Nephron (organoid): Measurements from ENCODE around the gene CPOX.

Experiments used
- H3K27ac Mint-ChIP-seq, 3 experiments: 2 replicates each; pipeline ENCODE4 v1.8.0; 2020; ENCODE audit warnings: mixed read lengths in 3 of 3, mild to moderate bottlenecking in 2 of 3, moderate library complexity in 1 of 3
- H3K27me3 Mint-ChIP-seq: 2 replicates; pipeline ENCODE4 v1.8.0; 2021; ENCODE audit warnings: low read depth, mild to moderate bottlenecking, moderate library complexity, mixed read lengths
- H3K36me3 Mint-ChIP-seq: 2 replicates; pipeline ENCODE4 v1.8.0; 2020; ENCODE audit warnings: low read depth, mixed read lengths
- H3K4me1 Mint-ChIP-seq: 2 replicates; pipeline ENCODE4 v1.8.0; 2020; ENCODE audit warnings: mixed read lengths
- H3K4me3 Mint-ChIP-seq, 3 experiments: 2 replicates each; pipeline ENCODE4 v1.8.0; 2020; ENCODE audit warnings: mild to moderate bottlenecking in 3 of 3, mixed read lengths in 3 of 3, moderate library complexity in 2 of 3
- H3K9me3 Mint-ChIP-seq: 2 replicates; pipeline ENCODE4 v1.8.0; 2020; ENCODE audit warnings: mixed read lengths
- TF ChIP-seq, protein P1 (sequence below), 3 experiments: fragments of 200-600 bp; sonication (generic); IDR thresholded peaks; one replicate each; pipeline ENCODE4 v1.5.0; 2021; ENCODE audit warnings: antibody characterized with exemption in 3 of 3; ENCODE audit not compliant: unreplicated experiment in 3 of 3

CPOX gene

DNA sequence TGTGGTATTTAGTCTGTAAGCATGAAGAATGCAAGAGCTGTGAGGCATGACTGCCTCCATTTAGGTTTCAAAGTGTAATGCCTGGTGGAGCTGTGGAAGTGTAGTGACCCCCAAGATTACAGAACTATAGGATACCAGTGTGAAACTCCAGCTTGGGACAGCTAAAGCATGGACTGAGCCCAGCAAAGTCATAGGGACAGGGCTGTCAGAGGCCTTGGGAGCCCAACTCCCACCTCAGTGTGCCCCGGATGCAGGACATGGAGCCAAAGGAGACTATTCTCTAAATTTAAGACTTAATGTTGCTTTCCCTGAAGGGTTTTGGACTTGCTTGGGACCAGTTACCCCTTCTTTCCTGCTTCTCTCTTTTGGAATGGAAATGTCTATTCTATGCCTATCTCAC, 50.8 kb downstream of the CPOX start:
- H3K27me3 Mint-ChIP-seq = peaks cover 3% of the 10 kb centered on the region
- no peak overlapping the region for H3K27ac Mint-ChIP-seq
- no peak overlapping the region for H3K4me3 Mint-ChIP-seq
- no peaks in the 10 kb centered on the region for H3K36me3 Mint-ChIP-seq
- no peaks in the 10 kb centered on the region for H3K9me3 Mint-ChIP-seq
- H3K4me1 Mint-ChIP-seq = no peaks in the 10 kb centered on the region
- TF ChIP-seq, protein P1, sequence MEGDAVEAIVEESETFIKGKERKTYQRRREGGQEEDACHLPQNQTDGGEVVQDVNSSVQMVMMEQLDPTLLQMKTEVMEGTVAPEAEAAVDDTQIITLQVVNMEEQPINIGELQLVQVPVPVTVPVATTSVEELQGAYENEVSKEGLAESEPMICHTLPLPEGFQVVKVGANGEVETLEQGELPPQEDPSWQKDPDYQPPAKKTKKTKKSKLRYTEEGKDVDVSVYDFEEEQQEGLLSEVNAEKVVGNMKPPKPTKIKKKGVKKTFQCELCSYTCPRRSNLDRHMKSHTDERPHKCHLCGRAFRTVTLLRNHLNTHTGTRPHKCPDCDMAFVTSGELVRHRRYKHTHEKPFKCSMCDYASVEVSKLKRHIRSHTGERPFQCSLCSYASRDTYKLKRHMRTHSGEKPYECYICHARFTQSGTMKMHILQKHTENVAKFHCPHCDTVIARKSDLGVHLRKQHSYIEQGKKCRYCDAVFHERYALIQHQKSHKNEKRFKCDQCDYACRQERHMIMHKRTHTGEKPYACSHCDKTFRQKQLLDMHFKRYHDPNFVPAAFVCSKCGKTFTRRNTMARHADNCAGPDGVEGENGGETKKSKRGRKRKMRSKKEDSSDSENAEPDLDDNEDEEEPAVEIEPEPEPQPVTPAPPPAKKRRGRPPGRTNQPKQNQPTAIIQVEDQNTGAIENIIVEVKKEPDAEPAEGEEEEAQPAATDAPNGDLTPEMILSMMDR (IDR thresholded peaks at IDR 0.05; ENCODE audit: unreplicated experiment in 3 of 3) = no peak

DNA sequence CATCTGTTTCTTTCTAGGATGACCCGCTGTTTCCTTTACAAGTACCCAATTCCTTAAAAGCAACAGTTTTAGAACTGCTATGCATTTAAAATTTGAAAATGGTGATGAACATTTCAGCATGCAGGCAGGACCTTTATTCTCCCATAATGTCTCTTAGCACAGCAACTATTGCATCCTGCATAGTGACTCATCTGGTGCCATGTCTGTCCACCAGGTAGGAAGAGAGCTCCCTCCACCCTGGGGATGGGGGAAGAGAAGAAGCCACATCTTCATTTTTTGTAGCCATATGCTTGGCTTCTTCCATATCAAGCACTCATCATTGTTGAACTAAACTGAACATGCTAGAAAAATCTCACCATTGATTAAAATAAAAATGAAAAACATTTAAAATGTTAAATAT, 51.7 kb downstream of the CPOX start:
- Mint-ChIP-seq H3K27ac (no peak overlapping the region), H3K4me3 (no peak overlapping the region), H3K9me3 (no peaks in the 10 kb centered on the region), H3K36me3 (no peaks in the 10 kb centered on the region), H3K4me1 (no peaks in the 10 kb centered on the region), H3K27me3 (peaks cover 3% of the 10 kb centered on the region)
- TF ChIP-seq, protein P1 (IDR thresholded peaks at IDR 0.05; ENCODE audit: unreplicated experiment in 3 of 3) = no peak

DNA sequence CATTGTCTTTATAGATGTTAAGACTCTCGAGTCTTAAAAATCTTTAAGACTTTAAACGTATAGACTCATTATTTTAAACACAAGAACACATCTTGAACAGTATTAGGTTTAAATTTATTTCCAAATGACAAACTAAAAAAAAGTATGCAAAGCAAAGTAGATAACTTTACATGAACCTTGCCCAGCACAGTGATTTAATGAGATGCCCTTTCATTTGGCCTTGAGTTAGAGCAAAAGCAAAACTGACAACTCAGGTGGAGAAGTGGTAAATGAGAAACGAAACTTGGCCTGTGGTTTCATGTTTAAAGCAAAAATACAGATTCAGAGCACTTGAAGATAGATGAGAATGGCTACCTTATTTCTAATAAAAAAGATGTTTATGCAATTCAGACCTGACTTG, 53.1 kb downstream of the CPOX start:
- Mint-ChIP-seq H3K4me1 (no peaks in the 10 kb centered on the region), H3K36me3 (no peaks in the 10 kb centered on the region), H3K27me3 (peaks cover 3% of the 10 kb centered on the region), H3K27ac (no peak overlapping the region), H3K9me3 (no peaks in the 10 kb centered on the region), H3K4me3 (no peak overlapping the region)
- TF ChIP-seq, protein P1 (IDR thresholded peaks at IDR 0.05; ENCODE audit: unreplicated experiment in 3 of 3) = no peak

DNA sequence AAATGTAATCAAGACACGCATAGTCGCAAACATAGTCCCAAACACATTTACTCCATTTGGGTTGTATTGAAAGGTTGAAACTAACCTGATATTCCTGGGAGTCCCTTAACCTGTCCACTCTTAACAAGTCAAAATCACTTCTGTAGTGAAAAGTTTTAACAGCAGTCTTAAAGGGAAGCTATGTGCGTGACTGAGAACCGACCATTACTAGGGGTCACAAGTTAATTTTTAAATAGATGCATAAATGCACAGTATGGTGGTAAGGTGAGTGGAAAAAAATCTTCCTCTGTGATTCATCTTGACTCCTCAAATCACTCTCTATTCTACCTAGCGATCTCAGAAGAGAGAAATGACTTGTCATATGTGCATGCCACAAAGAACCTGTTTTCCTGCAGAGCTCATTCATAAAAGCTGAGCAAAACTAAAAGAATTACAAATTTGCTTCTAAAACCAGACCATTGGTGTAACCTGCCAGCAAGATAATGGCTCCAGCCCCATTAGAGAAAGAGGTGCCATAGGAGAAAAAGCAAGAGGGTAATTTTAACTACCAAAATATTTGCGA, 56.9 kb downstream of the CPOX start:
- no peaks in the 10 kb centered on the region for H3K36me3 Mint-ChIP-seq
- H3K4me1 Mint-ChIP-seq = no peaks in the 10 kb centered on the region
- H3K27ac Mint-ChIP-seq = peak overlapping the region in 1 of 3 experiments; percentile 43
- H3K4me3 Mint-ChIP-seq = no peak overlapping the region
- no peaks in the 10 kb centered on the region for H3K9me3 Mint-ChIP-seq
- TF ChIP-seq, protein P1 (IDR thresholded peaks at IDR 0.05; ENCODE audit: unreplicated experiment in 3 of 3) = no peak
- H3K27me3 Mint-ChIP-seq = no peaks in the 10 kb centered on the region

DNA sequence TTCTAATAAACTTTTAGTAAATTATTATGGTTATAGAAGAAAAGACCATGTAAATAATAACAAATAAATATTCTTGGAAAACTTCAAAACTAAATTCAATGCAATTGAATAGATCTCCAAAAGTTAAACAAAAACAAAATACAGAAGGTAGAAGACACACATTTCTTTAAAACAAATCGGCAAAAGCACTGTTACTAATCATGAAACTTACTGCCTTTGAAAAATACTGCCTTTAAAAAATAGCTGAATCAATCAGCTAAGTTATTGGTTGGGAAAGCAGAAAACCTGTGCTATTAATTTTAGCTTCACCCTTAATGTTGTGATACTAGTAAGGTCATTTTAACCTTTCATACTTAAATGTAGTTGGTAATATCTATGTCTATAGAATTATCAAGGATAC, 58.7 kb downstream of the CPOX start:
- Mint-ChIP-seq H3K27ac (no peak overlapping the region), H3K27me3 (no peaks in the 10 kb centered on the region), H3K4me1 (no peaks in the 10 kb centered on the region), H3K4me3 (no peak overlapping the region), H3K36me3 (no peaks in the 10 kb centered on the region), H3K9me3 (no peaks in the 10 kb centered on the region)
- TF ChIP-seq, protein P1 (IDR thresholded peaks at IDR 0.05; ENCODE audit: unreplicated experiment in 3 of 3) = no peak

DNA sequence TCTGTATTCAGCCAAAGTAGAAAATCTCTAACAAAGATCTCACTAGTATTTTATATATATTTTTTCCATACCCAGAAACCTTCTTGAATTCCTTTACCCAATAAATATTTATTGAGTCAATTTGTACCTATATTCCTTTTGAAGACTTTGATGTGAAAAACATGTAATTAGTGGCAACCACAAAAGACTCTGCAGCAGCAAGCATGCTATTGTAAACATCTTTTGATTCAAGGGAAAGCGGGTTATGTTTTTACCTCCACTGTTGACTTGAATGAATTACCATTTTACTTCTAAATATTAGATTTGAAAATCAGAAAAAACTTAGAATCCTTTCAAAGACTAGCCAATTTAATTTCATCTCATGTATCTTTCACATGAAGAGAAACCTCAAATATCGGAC, 59.2 kb downstream of the CPOX start:
- H3K36me3 Mint-ChIP-seq = no peaks in the 10 kb centered on the region
- no peaks in the 10 kb centered on the region for H3K4me1 Mint-ChIP-seq
- no peaks in the 10 kb centered on the region for H3K27me3 Mint-ChIP-seq
- TF ChIP-seq, protein P1 (IDR thresholded peaks at IDR 0.05; ENCODE audit: unreplicated experiment in 3 of 3) = no peak
- H3K27ac Mint-ChIP-seq = no peak overlapping the region
- H3K4me3 Mint-ChIP-seq = no peak overlapping the region
- no peaks in the 10 kb centered on the region for H3K9me3 Mint-ChIP-seq
